Breast epithelium (tissue), 3 donors: ENCODE results near the gene DKKL1.

Experiments
- POLR2AphosphoS5 ChIP-seq, 3 donors: sonication (generic); formaldehyde crosslinking; IDR thresholded peaks; one replicate each; pipeline ENCODE4 v1.6.1; 2017; ENCODE audit warnings: antibody characterized with exemption in 3 of 3
- TF ChIP-seq, protein P1 (sequence below), 3 donors: fragments of 450-650 bp; IDR thresholded peaks; one replicate each; pipeline ENCODE4 v1.5.1; 2016 to 2017; ENCODE audit warnings: antibody characterized with exemption in 3 of 3, mild to moderate bottlenecking in 3 of 3, moderate library complexity in 3 of 3

DNA sequence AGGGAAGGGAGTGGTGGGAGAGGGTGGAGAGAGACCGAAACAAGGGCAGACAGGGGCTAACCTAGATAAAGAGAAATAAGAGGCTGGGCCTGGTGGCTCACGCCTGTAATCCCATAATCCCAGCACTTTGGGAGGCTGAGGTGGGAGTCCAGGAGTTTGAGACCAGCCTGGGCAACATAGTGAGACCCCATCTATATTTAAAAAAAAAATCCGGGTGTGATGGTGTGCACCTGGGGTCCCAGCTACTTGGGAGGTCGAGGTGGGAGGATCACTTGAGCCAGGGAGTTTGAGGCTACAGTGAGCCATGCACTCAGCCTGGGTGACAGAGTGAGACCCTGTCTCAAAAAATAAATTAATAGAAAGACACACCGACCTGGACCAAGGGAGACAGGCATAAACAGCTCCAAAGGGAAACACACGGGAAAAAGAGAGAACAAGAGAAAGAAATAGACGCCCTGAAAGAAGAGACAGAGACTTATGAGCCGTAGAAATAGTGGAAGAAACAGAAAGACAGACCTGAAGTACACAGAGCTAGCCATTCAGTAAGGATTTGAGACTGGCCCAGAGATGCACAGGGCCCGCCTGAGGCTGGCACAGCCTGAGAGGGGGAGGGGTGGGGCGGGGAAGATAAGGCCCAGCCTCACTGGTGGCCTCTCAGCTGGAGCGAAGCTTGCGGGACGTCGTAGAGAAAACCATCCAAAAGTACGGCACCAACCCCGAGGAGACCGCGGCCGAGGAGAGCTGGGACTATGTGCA is 26.2 kb upstream of the DKKL1 start:
- TF ChIP-seq, protein P1, sequence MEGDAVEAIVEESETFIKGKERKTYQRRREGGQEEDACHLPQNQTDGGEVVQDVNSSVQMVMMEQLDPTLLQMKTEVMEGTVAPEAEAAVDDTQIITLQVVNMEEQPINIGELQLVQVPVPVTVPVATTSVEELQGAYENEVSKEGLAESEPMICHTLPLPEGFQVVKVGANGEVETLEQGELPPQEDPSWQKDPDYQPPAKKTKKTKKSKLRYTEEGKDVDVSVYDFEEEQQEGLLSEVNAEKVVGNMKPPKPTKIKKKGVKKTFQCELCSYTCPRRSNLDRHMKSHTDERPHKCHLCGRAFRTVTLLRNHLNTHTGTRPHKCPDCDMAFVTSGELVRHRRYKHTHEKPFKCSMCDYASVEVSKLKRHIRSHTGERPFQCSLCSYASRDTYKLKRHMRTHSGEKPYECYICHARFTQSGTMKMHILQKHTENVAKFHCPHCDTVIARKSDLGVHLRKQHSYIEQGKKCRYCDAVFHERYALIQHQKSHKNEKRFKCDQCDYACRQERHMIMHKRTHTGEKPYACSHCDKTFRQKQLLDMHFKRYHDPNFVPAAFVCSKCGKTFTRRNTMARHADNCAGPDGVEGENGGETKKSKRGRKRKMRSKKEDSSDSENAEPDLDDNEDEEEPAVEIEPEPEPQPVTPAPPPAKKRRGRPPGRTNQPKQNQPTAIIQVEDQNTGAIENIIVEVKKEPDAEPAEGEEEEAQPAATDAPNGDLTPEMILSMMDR (IDR thresholded peaks at IDR 0.05) = no peak
- no peak for TF ChIP-seq POLR2AphosphoS5 (IDR thresholded peaks at IDR 0.05)
